T47D (cell line): ENCODE data around the gene DDX60.
A peak's percentile ranks its signal among the peaks of the same experiment; 100 is the strongest.
"Not testable (repeated sequence)": the region's sequence is repeated elsewhere in the genome, so short reads cannot be mapped to it uniquely, and the experiment has no call there.

Source experiments
- DNase-seq, 2 experiments: peaks; one replicate each; pipeline versions ENCODE4 v3.0.0 to v3.0.0-alpha.2; 2011 to 2012; ENCODE audit warnings: low read depth in 1 of 2, low spot score in 1 of 2
- JUND ChIP-seq: IDR thresholded peaks from 2 replicates; pipeline ENCODE4 v1.6.1; 2012; ENCODE audit warnings: low read depth
- in situ Hi-C: cut with HindIII; loops from 2 replicates; pipeline ENCODE4 v1.10.0; 2016; ENCODE audit warnings: low sequenced_read_pairs, low pct_unique_long_range_greater_than_20kb

The DDX60 gene

GRCh38 chr4:168321006-168321405 lies 2.5 kb upstream of the DDX60 start:
- in situ Hi-C loops, result no loop called here
- TF ChIP-seq JUND, result no peak
- no peak for DNase-seq

- no peak for TF ChIP-seq JUND
- in situ Hi-C loops, result no loop called here
- DNase-seq, result no peak
These were observed 1.0 kb upstream of the DDX60 start for GRCh38 chr4:168319486-168320019.

GRCh38 chr4:168317621-168318020 lies 931 bp downstream of the DDX60 start:
- TF ChIP-seq JUND, result no peak
- in situ Hi-C loops, result no loop called here
- no peak for DNase-seq

- DNase-seq, result no peak
- in situ Hi-C loops, result no loop called here
- TF ChIP-seq JUND, result no peak
These were observed 8.8 kb downstream of the DDX60 start for GRCh38 chr4:168309781-168310180.

- in situ Hi-C loops, result no loop called here
These were observed 9.6 kb downstream of the DDX60 start for GRCh38 chr4:168308912-168309311.

GRCh38 chr4:168306476-168306875 lies 12.1 kb downstream of the DDX60 start:
- TF ChIP-seq JUND, result no peak
- DNase-seq, result no peak
- in situ Hi-C loops, result no loop called here

More at GRCh38 chr4:168308912-168309311, 9.6 kb downstream of the DDX60 start:
- no peak for DNase-seq
- TF ChIP-seq JUND, result no peak

GRCh38 chr4:168304744-168305459 lies 13.7 kb downstream of the DDX60 start:
- no peak for TF ChIP-seq JUND
- in situ Hi-C loops, result no loop called here
- peak in 1 of 2 experiments; percentile 20 for DNase-seq

GRCh38 chr4:168303430-168303829 lies 15.1 kb downstream of the DDX60 start:
- in situ Hi-C loops, DNase-seq: not testable (repeated sequence)

- in situ Hi-C loops, result no loop called here
- no peak for TF ChIP-seq JUND
- DNase-seq, result no peak
These were observed 25.1 kb downstream of the DDX60 start for GRCh38 chr4:168293386-168293975.

- DNase-seq, result no peak
- in situ Hi-C loops, result no loop called here
- no peak for TF ChIP-seq JUND
These were observed 27.3 kb downstream of the DDX60 start for GRCh38 chr4:168291242-168291641.

GRCh38 chr4:168285850-168286249 lies 32.7 kb downstream of the DDX60 start:
- DNase-seq, in situ Hi-C loops: not testable (repeated sequence)

GRCh38 chr4:168279556-168279955 lies 39.0 kb downstream of the DDX60 start:
- TF ChIP-seq JUND, result no peak
- in situ Hi-C loops, result no loop called here
- DNase-seq, result no peak

GRCh38 chr4:168275836-168276235 lies 42.7 kb downstream of the DDX60 start:
- DNase-seq, result no peak
- no peak for TF ChIP-seq JUND
- in situ Hi-C loops, result no loop called here
